Inferior parietal cortex (tissue), 1 donor: ENCODE results near the gene CDKN2B-AS1.
A peak's percentile ranks its signal among the peaks of the same experiment; 100 is the strongest.

Experiments
- DNase-seq: peaks from one replicate; pipeline ENCODE4 v3.0.0-alpha.2; 2016; ENCODE audit errors: extremely low spot score

The CDKN2B-AS1 gene

GRCh38 chr9:21982861-21983560 lies 11.6 kb upstream of the CDKN2B-AS1 start:
- DNase-seq, result no peak

- DNase-seq, result no peak
These were observed 11.0 kb upstream of the CDKN2B-AS1 start for GRCh38 chr9:21983561-21983935.

GRCh38 chr9:21984101-21984500 lies 10.5 kb upstream of the CDKN2B-AS1 start:
- DNase-seq, result no peak

GRCh38 chr9:21985964-21986667 lies 8.5 kb upstream of the CDKN2B-AS1 start:
- no peak for DNase-seq

- no peak for DNase-seq
These were observed 6.3 kb upstream of the CDKN2B-AS1 start for GRCh38 chr9:21988056-21988990.

- DNase-seq, result no peak
These were observed 5.0 kb upstream of the CDKN2B-AS1 start for GRCh38 chr9:21989440-21990189.

- no peak for DNase-seq
These were observed 3.3 kb upstream of the CDKN2B-AS1 start for GRCh38 chr9:21991072-21991959.

- DNase-seq, result no peak
These were observed 1.6 kb upstream of the CDKN2B-AS1 start for GRCh38 chr9:21993007-21993406.

GRCh38 chr9:21993893-21994555 lies 567 bp upstream of the CDKN2B-AS1 start, which contains the start of gene CDKN2A:
CDKN2A (minus strand) TSS chr9:21994392.
- no peak for DNase-seq

- DNase-seq, result peak; percentile 38
These were observed 545 bp downstream of the CDKN2B-AS1 start for GRCh38 chr9:21995006-21995665.

GRCh38 chr9:21995666-21996398 lies 1.2 kb downstream of the CDKN2B-AS1 start:
- no peak for DNase-seq

- DNase-seq, result no peak
These were observed 1.8 kb downstream of the CDKN2B-AS1 start for GRCh38 chr9:21996438-21996837.

GRCh38 chr9:21996858-21997257 lies 2.3 kb downstream of the CDKN2B-AS1 start:
- DNase-seq, result no peak

- no peak for DNase-seq
These were observed 2.9 kb downstream of the CDKN2B-AS1 start for GRCh38 chr9:21997480-21997879.

- DNase-seq, result no peak
These were observed 3.4 kb downstream of the CDKN2B-AS1 start for GRCh38 chr9:21998026-21998425.

GRCh38 chr9:22002038-22002437 lies 7.4 kb downstream of the CDKN2B-AS1 start:
- DNase-seq, result no peak

GRCh38 chr9:22005021-22005701 lies 10.6 kb downstream of the CDKN2B-AS1 start:
- no peak for DNase-seq
